GM12865 (cell line): Measurements from ENCODE around the gene CLIC4.
"Not testable (repeated sequence)": the region's sequence is repeated elsewhere in the genome, so short reads cannot be mapped to it uniquely, and the experiment has no call there.

Source experiments
- DNase-seq: peaks from one replicate; pipeline ENCODE4 v3.0.0; 2010; ENCODE audit warnings: low read depth
- H3K4me3 ChIP-seq: 2 replicates; pipeline ENCODE4 v1.5.1; 2011; ENCODE audit warnings: mild to moderate bottlenecking, low read depth, low read length, control low read depth
- CTCF ChIP-seq: IDR thresholded peaks from 2 replicates; pipeline ENCODE4 v1.5.1; 2011; ENCODE audit warnings: low read length, control low read depth, low read depth, inconsistent platforms; ENCODE audit not compliant: insufficient read depth; ENCODE audit errors: missing control alignments

The CLIC4 gene

DNA sequence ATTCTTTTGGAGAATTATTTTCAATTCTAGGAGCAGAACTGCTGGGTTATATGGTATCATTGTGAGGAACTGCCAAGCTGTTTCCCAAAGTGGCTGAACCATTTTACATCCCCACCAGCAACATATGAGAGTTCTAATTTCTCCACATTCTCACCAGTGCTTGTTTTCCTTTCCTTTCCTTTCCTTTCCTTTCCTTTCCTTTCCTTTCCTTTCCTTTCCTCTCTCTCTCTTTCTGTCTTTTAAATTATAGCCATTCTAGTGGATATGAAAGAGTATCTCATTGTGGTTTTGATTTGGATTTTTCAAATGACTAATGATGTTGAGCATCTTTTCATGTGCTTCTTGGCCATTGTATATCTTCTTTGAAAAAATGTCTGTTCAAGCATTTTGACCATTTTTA, 139.5 kb downstream of the CLIC4 start:
- no peak overlapping the region for H3K4me3 ChIP-seq
- no peak for DNase-seq
- no peak for TF ChIP-seq CTCF

DNA sequence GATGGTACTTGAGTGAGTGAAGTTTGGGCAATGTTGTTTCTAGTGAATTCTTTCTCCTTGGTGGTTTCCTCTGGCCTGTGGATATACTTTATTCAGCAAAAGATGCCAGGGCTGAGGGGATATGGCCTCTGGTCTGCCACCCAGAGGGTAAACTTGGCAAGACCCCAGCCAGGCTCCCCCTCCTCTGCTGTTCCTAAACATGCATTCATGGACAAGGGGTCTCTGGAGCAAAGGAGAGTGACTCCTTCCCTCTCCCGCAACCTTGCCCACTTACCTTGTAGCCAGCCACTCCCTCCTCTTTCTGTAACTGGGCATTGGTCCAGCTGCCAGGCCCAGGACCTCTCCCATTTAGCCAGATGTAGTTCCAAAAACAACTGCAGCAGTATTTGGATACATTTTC, 141.0 kb downstream of the CLIC4 start:
- H3K4me3 ChIP-seq, result no peak overlapping the region
- no peak for DNase-seq
- TF ChIP-seq CTCF, result no peak

DNA sequence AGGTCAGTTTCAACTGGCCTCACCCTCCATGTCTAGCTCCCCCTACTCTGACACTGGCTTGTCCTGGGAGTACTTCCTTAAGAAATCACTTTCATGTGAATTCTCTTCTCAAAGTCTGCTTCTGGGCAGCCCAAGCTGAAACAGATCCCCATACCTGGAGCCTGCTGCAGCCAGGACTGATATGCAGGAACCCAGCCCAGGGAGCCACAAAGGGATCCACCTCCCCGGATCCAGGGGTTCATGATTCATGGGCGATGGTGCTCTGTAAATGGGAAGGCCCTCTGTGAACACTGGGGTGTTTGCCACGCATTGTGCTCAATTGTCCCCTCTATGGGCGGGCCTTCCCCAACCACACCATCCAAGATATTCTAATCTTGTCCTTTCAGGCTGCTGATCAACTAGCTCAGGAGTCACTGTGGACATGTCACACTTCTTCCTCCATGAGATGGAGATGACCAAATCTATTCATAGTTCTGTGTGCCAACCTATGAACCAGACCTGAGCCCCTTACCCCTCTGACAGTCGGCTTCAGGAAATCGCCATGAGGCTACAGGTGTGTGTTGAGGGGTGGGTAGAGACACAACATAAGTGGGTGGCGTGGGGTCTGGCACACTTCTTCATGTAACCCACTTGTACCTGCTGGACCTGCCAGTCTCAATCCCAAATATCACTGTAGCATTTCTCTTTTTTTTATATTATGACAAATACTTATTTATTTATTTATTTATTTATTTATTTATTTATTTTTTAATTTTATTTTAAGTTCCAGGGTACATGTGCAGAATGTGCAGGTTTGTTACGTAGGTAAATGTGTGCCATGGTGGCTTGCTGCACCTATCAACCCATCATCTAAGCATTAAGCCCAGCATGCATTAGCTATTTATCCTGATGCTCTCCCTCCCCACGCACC, 143.1 kb downstream of the CLIC4 start:
- DNase-seq, result no peak
- H3K4me3 ChIP-seq, result no peak overlapping the region
- no peak for TF ChIP-seq CTCF

GRCh38 chr1:24888971-24889676, 143.9 kb downstream of the CLIC4 start:
- no peak for TF ChIP-seq CTCF
- DNase-seq, result no peak
- no peak overlapping the region for H3K4me3 ChIP-seq

- no peak for TF ChIP-seq CTCF
- no peak for DNase-seq
- H3K4me3 ChIP-seq, result no peak overlapping the region
Observed at GRCh38 chr1:24890887-24891286, 145.6 kb downstream of the CLIC4 start.

GRCh38 chr1:24891367-24891766, 146.1 kb downstream of the CLIC4 start:
- not testable (repeated sequence) for H3K4me3 ChIP-seq, DNase-seq
